Measurements from ENCODE around the gene PRKCZ.

The PRKCZ gene

GRCh38 chr1:2049225-2049717, 940 bp upstream of the PRKCZ start:
- no peak for DNase-seq (ENCODE audit: insufficient read length, low spot score)
- FAIRE-seq: no peak
- TF ChIP-seq POU2F2 (IDR thresholded peaks at IDR 0.05; ENCODE audit: low read depth, low read length) (no peak), TAF1 (IDR thresholded peaks at IDR 0.05; ENCODE audit: low read depth, low read length) (no peak), POLR2AphosphoS5 (IDR thresholded peaks at IDR 0.05; ENCODE audit: low read depth, low read length) (no peak), POLR2A (IDR thresholded peaks at IDR 0.05; ENCODE audit: low read depth, low read length) (no peak), SPI1 (IDR thresholded peaks at IDR 0.05; ENCODE audit: low read depth, low read length) (no peak), PAX5 (IDR thresholded peaks at IDR 0.05; ENCODE audit: insufficient read depth, low read length, severe bottlenecking) (no peak)

- DNase-seq (ENCODE audit: insufficient read length, low spot score): no peak
- TF ChIP-seq POLR2AphosphoS5 (IDR thresholded peaks at IDR 0.05; ENCODE audit: low read depth, low read length) (no peak), PAX5 (IDR thresholded peaks at IDR 0.05; ENCODE audit: insufficient read depth, low read length, severe bottlenecking) (no peak), POU2F2 (IDR thresholded peaks at IDR 0.05; ENCODE audit: low read depth, low read length) (no peak), POLR2A (IDR thresholded peaks at IDR 0.05; ENCODE audit: low read depth, low read length) (no peak), TAF1 (IDR thresholded peaks at IDR 0.05; ENCODE audit: low read depth, low read length) (no peak), SPI1 (IDR thresholded peaks at IDR 0.05; ENCODE audit: low read depth, low read length) (no peak)
- no peak for FAIRE-seq
Measured at GRCh38 chr1:2050461-2050792, 216 bp downstream of the PRKCZ start.

GRCh38 chr1:2050793-2051682, 827 bp downstream of the PRKCZ start:
- FAIRE-seq: no peak
- TF ChIP-seq POU2F2 (IDR thresholded peaks at IDR 0.05; ENCODE audit: low read depth, low read length): no peak
- no peak for TF ChIP-seq POLR2A (IDR thresholded peaks at IDR 0.05; ENCODE audit: low read depth, low read length)
- no peak for TF ChIP-seq TAF1 (IDR thresholded peaks at IDR 0.05; ENCODE audit: low read depth, low read length)
- no peak for TF ChIP-seq SPI1 (IDR thresholded peaks at IDR 0.05; ENCODE audit: low read depth, low read length)
- no peak for DNase-seq (ENCODE audit: insufficient read length, low spot score)

GRCh38 chr1:2052054-2052679, 2.0 kb downstream of the PRKCZ start:
- no peak for DNase-seq (ENCODE audit: insufficient read length, low spot score)
- no peak for TF ChIP-seq POLR2AphosphoS5 (IDR thresholded peaks at IDR 0.05; ENCODE audit: low read depth, low read length)
- no peak for TF ChIP-seq TAF1 (IDR thresholded peaks at IDR 0.05; ENCODE audit: low read depth, low read length)
- TF ChIP-seq PAX5 (IDR thresholded peaks at IDR 0.05; ENCODE audit: insufficient read depth, low read length, severe bottlenecking): no peak
- TF ChIP-seq POU2F2 (IDR thresholded peaks at IDR 0.05; ENCODE audit: low read depth, low read length): no peak
- TF ChIP-seq POLR2A (IDR thresholded peaks at IDR 0.05; ENCODE audit: low read depth, low read length): no peak
- TF ChIP-seq SPI1 (IDR thresholded peaks at IDR 0.05; ENCODE audit: low read depth, low read length): no peak
- no peak for FAIRE-seq

GRCh38 chr1:2052756-2053155, 2.5 kb downstream of the PRKCZ start:
- TF ChIP-seq SPI1 (IDR thresholded peaks at IDR 0.05; ENCODE audit: low read depth, low read length) (no peak), POLR2A (IDR thresholded peaks at IDR 0.05; ENCODE audit: low read depth, low read length) (no peak), POLR2AphosphoS5 (IDR thresholded peaks at IDR 0.05; ENCODE audit: low read depth, low read length) (no peak), TAF1 (IDR thresholded peaks at IDR 0.05; ENCODE audit: low read depth, low read length) (no peak), POU2F2 (IDR thresholded peaks at IDR 0.05; ENCODE audit: low read depth, low read length) (no peak), PAX5 (IDR thresholded peaks at IDR 0.05; ENCODE audit: insufficient read depth, low read length, severe bottlenecking) (no peak)

DNA sequence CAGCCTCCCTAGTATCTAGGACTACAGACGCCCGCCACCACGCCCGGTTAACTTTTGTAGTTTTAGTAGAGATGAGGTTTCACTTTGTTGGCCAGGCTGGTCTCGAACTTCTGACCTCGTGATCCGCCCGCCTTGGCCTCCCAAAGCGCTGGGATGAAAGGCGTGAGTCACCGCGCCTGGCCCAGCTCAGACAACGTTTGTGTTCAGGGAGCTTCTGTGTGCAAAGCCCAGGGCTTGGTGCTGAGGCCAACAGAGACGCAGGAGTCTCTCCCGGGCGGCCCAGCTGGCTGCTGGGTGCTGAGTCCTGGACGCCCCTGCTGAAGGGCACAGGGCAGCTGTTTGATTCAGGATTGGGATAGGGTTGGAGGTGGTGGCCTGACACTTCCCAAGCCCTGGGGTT, 3.0 kb downstream of the PRKCZ start:
- DNase-seq (ENCODE audit: insufficient read length, low spot score) (no peak), FAIRE-seq (no peak)
- TF ChIP-seq POLR2A (IDR thresholded peaks at IDR 0.05; ENCODE audit: low read depth, low read length): no peak
- no peak for TF ChIP-seq POLR2AphosphoS5 (IDR thresholded peaks at IDR 0.05; ENCODE audit: low read depth, low read length)
- no peak for TF ChIP-seq TAF1 (IDR thresholded peaks at IDR 0.05; ENCODE audit: low read depth, low read length)
- TF ChIP-seq SPI1 (IDR thresholded peaks at IDR 0.05; ENCODE audit: low read depth, low read length): no peak
- TF ChIP-seq PAX5 (IDR thresholded peaks at IDR 0.05; ENCODE audit: insufficient read depth, low read length, severe bottlenecking): no peak
- TF ChIP-seq POU2F2 (IDR thresholded peaks at IDR 0.05; ENCODE audit: low read depth, low read length): no peak

More at GRCh38 chr1:2052756-2053155, 2.5 kb downstream of the PRKCZ start:
- FAIRE-seq (no peak), DNase-seq (ENCODE audit: insufficient read length, low spot score) (no peak)

DNA sequence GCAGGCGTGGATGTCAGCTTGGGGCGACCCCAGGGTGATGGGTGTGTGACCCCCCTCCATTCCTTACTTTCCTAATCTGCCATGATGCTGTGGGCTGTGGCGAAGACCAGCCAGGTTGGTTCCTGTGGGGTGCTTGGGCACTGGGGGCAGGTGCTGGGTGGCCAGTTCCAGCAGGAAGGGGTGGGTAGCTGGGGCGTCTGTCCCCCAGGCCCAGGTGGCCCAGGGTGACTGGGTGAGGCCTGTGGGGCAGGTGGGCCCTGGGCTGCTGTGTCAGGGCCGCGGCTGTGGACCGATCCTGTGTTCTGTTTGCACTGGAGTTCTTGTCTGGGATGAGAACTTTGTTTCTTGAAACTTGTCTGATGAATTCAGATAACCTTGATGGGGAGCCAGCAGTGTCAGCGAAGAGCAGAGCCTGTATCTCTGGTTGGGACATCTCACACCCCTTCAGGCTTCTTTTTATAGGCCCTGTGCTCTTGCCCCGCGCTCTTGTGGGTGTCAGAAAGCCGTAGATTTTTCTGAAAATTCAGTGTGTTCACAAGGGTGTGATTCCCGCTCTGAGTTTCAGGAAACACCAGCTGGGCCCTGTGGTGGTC, 3.7 kb downstream of the PRKCZ start:
- TF ChIP-seq PAX5 (IDR thresholded peaks at IDR 0.05; ENCODE audit: insufficient read depth, low read length, severe bottlenecking): no peak
- no peak for TF ChIP-seq POLR2A (IDR thresholded peaks at IDR 0.05; ENCODE audit: low read depth, low read length)
- no peak for TF ChIP-seq TAF1 (IDR thresholded peaks at IDR 0.05; ENCODE audit: low read depth, low read length)
- no peak for TF ChIP-seq POU2F2 (IDR thresholded peaks at IDR 0.05; ENCODE audit: low read depth, low read length)
- no peak for TF ChIP-seq POLR2AphosphoS5 (IDR thresholded peaks at IDR 0.05; ENCODE audit: low read depth, low read length)
- no peak for TF ChIP-seq SPI1 (IDR thresholded peaks at IDR 0.05; ENCODE audit: low read depth, low read length)
- no peak for FAIRE-seq
- no peak for DNase-seq (ENCODE audit: insufficient read length, low spot score)

GRCh38 chr1:2054560-2054959, 4.3 kb downstream of the PRKCZ start:
- no peak for FAIRE-seq
- TF ChIP-seq PAX5 (IDR thresholded peaks at IDR 0.05; ENCODE audit: insufficient read depth, low read length, severe bottlenecking): no peak
- no peak for DNase-seq (ENCODE audit: insufficient read length, low spot score)

- DNase-seq (ENCODE audit: insufficient read length, low spot score) (no peak), FAIRE-seq (no peak)
- no peak for TF ChIP-seq SPI1 (IDR thresholded peaks at IDR 0.05; ENCODE audit: low read depth, low read length)
- TF ChIP-seq POU2F2 (IDR thresholded peaks at IDR 0.05; ENCODE audit: low read depth, low read length): no peak
- TF ChIP-seq TAF1 (IDR thresholded peaks at IDR 0.05; ENCODE audit: low read depth, low read length): no peak
- TF ChIP-seq PAX5 (IDR thresholded peaks at IDR 0.05; ENCODE audit: insufficient read depth, low read length, severe bottlenecking): no peak
- no peak for TF ChIP-seq POLR2AphosphoS5 (IDR thresholded peaks at IDR 0.05; ENCODE audit: low read depth, low read length)
- TF ChIP-seq POLR2A (IDR thresholded peaks at IDR 0.05; ENCODE audit: low read depth, low read length): no peak
Measured at GRCh38 chr1:2055911-2056575, 5.8 kb downstream of the PRKCZ start.
